K562 (cell line): ENCODE measurements around the gene TNK2. TPM values are rescaled to one million over a fixed set of nuclear protein-coding genes. Genes with fewer than 3 reads are reported as not detected.
"Not testable (repeated sequence)": the region's sequence is repeated elsewhere in the genome, so short reads cannot be mapped to it uniquely, and the experiment has no call there.

Source experiments
- ATAC-seq: fragments of 200-7000 bp; cut with Tn5 transposase; 3 replicates; pipeline ENCODE4 v1.9.1; 2020; ENCODE audit warnings: moderate library complexity
- BruUV-seq: library from RNA; stranded (reverse); fragments of 400-500 nt; replicated peaks from 2 replicates; lab custom pipeline; 2021; lab: Mats Ljungman, UMichigan
- CTCF ChIA-PET: fragments of 300-600 bp; formaldehyde crosslinking; extraction: SDS; loops from one replicate; lab custom pipeline; 2021; ENCODE audit warnings: low intra/inter-chr PET ratio; lab: Yijun Ruan, JAX
- POLR2A ChIA-PET: fragments of 300-600, 350-650 bp; sonication (Branson Sonifier 250); formaldehyde crosslinking; extraction: SDS; loops from one replicate; lab custom pipeline; 2021; ENCODE audit warnings: antibody characterized with exemption, inconsistent platforms; lab: Yijun Ruan, JAX
- DNase-seq, 4 experiments: peaks; one replicate each; pipeline versions ENCODE4 v3.0.0 to v3.0.0-alpha.2; 2011 to 2018; ENCODE audit warnings: low spot score in 3 of 4, mixed read lengths in 3 of 4; ENCODE audit errors: extremely low read depth in 1 of 4
- FAIRE-seq: peaks from 2 replicates; lab custom pipeline; 2011; peaks lifted over from hg19 to GRCh38; lab: Jason Lieb, UNC
- H2AFZ ChIP-seq: 2 replicates; pipeline ENCODE4 v1.6.0; 2011; ENCODE audit warnings: low read depth, low read length, control low read depth, inconsistent platforms
- H3K27ac ChIP-seq: fragments of 200-600 bp; 3 replicates; pipeline ENCODE4 v1.8.0; 2011; ENCODE audit warnings: low read depth, mild to moderate bottlenecking, control low read depth, inconsistent platforms, low read length, moderate library complexity, mixed read lengths; ENCODE audit errors: extremely low read depth
- H3K27me3 ChIP-seq, 2 experiments: fragments of 300-600 bp in 1 of 2; 2 replicates in 1 of 2; 3 replicates in 1 of 2; pipeline versions ENCODE4 v1.6.0 to v1.8.0; 2011; ENCODE audit warnings: inconsistent platforms in 2 of 2, low read length in 2 of 2, mild to moderate bottlenecking in 1 of 2, mixed read lengths in 1 of 2, moderate library complexity in 1 of 2; ENCODE audit not compliant: control insufficient read depth in 2 of 2, insufficient read depth in 2 of 2
- H3K36me3 ChIP-seq: fragments of 300-600 bp; 3 replicates; pipeline ENCODE4 v1.8.0; 2011; ENCODE audit warnings: mild to moderate bottlenecking, low read length, inconsistent platforms; ENCODE audit not compliant: control insufficient read depth, insufficient read depth
- H3K4me1 ChIP-seq, 2 experiments: fragments of 200-600 bp in 1 of 2; replicated peaks in 1 of 2; 2 replicates in 1 of 2; 3 replicates in 1 of 2; pipeline versions ENCODE4 v1.5.1 to v1.8.0; 2011; ENCODE audit warnings: inconsistent platforms in 2 of 2, low read length in 2 of 2, mild to moderate bottlenecking in 1 of 2, mixed read lengths in 1 of 2, moderate library complexity in 1 of 2; ENCODE audit not compliant: control insufficient read depth in 2 of 2, insufficient read depth in 2 of 2
- H3K4me2 ChIP-seq: 2 replicates; pipeline ENCODE4 v1.6.1; 2011; ENCODE audit warnings: low read length, control low read depth, inconsistent platforms, mixed read lengths; ENCODE audit not compliant: insufficient read depth
- H3K4me3 ChIP-seq: fragments of 200-600 bp; sonication (generic), shearing (Covaris generic); 2 replicates; pipeline ENCODE4 v1.5.1; 2016; ENCODE audit warnings: control low read depth, inconsistent platforms
- H3K79me2 ChIP-seq: fragments of 200-600 bp; 3 replicates; pipeline ENCODE4 v1.8.0; 2011; ENCODE audit warnings: low read length, inconsistent platforms; ENCODE audit not compliant: control insufficient read depth, insufficient read depth
- H3K9ac ChIP-seq, 2 experiments: 2 replicates each; pipeline versions ENCODE4 v1.6.0 to v1.6.1; 2011; ENCODE audit warnings: low read depth in 2 of 2, low read length in 2 of 2, control low read depth in 1 of 2, inconsistent platforms in 1 of 2, mild to moderate bottlenecking in 1 of 2, mixed read lengths in 1 of 2; ENCODE audit not compliant: insufficient read depth in 1 of 2
- H3K9me1 ChIP-seq: one replicate; pipeline ENCODE4 v1.6.0; 2011; ENCODE audit warnings: inconsistent platforms, mild to moderate bottlenecking, low read length, moderate library complexity; ENCODE audit not compliant: control insufficient read depth, insufficient read depth
- H3K9me3 ChIP-seq: replicated peaks from 2 replicates; pipeline ENCODE4 v1.5.1; 2011; ENCODE audit warnings: low read depth, low read length, inconsistent platforms; ENCODE audit not compliant: control insufficient read depth, insufficient read depth
- H4K20me1 ChIP-seq: replicated peaks from 2 replicates; pipeline ENCODE4 v1.6.1; 2011; ENCODE audit warnings: low read length, inconsistent platforms, mixed read lengths; ENCODE audit not compliant: control insufficient read depth, insufficient read depth
- CBFA2T2 ChIP-seq: fragments of 450-650 bp; conservative IDR thresholded peaks from 2 replicates; pipeline ENCODE4 v1.6.1; 2017; ENCODE audit warnings: mild to moderate bottlenecking
- EGR1 ChIP-seq: fragments of 450-650 bp; conservative IDR thresholded peaks from 2 replicates; pipeline ENCODE4 v1.6.1; 2017; ENCODE audit warnings: mild to moderate bottlenecking
- MNT ChIP-seq, 2 experiments: fragments of 450-650 bp; conservative IDR thresholded peaks; 2 replicates each; pipeline ENCODE4 v1.6.1; 2017; ENCODE audit warnings: mild to moderate bottlenecking in 2 of 2, moderate library complexity in 2 of 2
- RAD51 ChIP-seq: fragments of 450-650 bp; IDR thresholded peaks from 2 replicates; pipeline ENCODE4 v1.7.1; 2016; ENCODE audit warnings: low read depth, mild to moderate bottlenecking, borderline replicate concordance
- RFX1 ChIP-seq: fragments of 450-650 bp; IDR thresholded peaks from 2 replicates; pipeline ENCODE4 v1.6.1; 2016; ENCODE audit warnings: mild to moderate bottlenecking, moderate library complexity
- USF1 ChIP-seq: sonication (generic); formaldehyde crosslinking; IDR thresholded peaks from 2 replicates; pipeline ENCODE4 v1.9.0; 2022; ENCODE audit warnings: mild to moderate bottlenecking, missing genetic modification reagents
- USF2 ChIP-seq: sonication (generic); formaldehyde crosslinking; IDR thresholded peaks from 2 replicates; pipeline ENCODE4 v1.5.0; 2020; ENCODE audit warnings: missing genetic modification reagents
- WGBS: fragments of 100-300 bp; shearing (Covaris generic); methylation state at CpG from one replicate; pipeline ENCODE4 v1.1.6; 2016; ENCODE audit warnings: low coverage, mixed read lengths; ENCODE audit not compliant: insufficient coverage; ENCODE audit errors: missing lambda C conversion rate; 5-methylcytosine and 5-hydroxymethylcytosine counted together
- in situ Hi-C: fragments of 300-500 bp; cut with MboI; formaldehyde crosslinking; loops from 4 replicates; pipeline ENCODE4 v1.15.0; 2018; ENCODE audit warnings: inconsistent platforms, mixed read lengths
- intact Hi-C: fragments of 100-400 bp; cut with micrococcal nuclease; formaldehyde crosslinking; loops from 2 replicates; pipeline ENCODE4 v1.14.2; 2022
- polyA plus RNA-seq, 8 experiments: library from polyadenylated mRNA; depleted of rRNA in 4 of 8; stranded (reverse) in 5 of 8; unstranded in 3 of 8; fragments of >200 nt; fragmentation: Nextera tagmentation in 2 of 8; fragmentation: Illumina TruSeq in 1 of 8; extraction: Ambion mirVana in 2 of 8; extraction: Trizol in 1 of 8; gene quantifications; 2 replicates each; pipeline versions ENCODE4 v1.2.1 to v1.2.3, GENCODE V29; 2011 to 2014; ENCODE audit warnings: inconsistent platforms in 1 of 8, missing spikeins in 1 of 8
- total RNA-seq, 7 experiments: library from RNA; depleted of rRNA in 6 of 7; stranded (reverse); fragments of >200 nt in 6 of 7; fragmentation: Illumina TruSeq in 2 of 7; extraction: Trizol in 2 of 7; gene quantifications; 2 replicates each; pipeline versions ENCODE4 v1.2.1 to v1.2.3, GENCODE V29; 2011 to 2021; ENCODE audit warnings: low replicate concordance in 1 of 7

The TNK2 gene
- total and polyA plus RNA-seq, 9 of the 15 experiments (the other 6 are each of a cell fraction or from before 2014, with no cell fraction given): 0.03 to 33.8 (median 6.5) TPM

- H3K36me3 ChIP-seq: peaks cover 26% of the 10 kb centered on the region; the same call in 2 of the 3 replicates
- H3K4me1 ChIP-seq, POLR2A ChIA-PET, BruUV-seq, H2AFZ ChIP-seq, H3K27me3 ChIP-seq, H4K20me1 ChIP-seq, H3K9me3 ChIP-seq, H3K9me1 ChIP-seq, ATAC-seq, CTCF ChIA-PET, intact Hi-C loops, FAIRE-seq, DNase-seq: not testable (repeated sequence)
- peak overlapping the region; percentile 46 for H3K4me2 ChIP-seq
- TF ChIP-seq EGR1: 0 out of 2 replicates have a peak, but pooled peaks have one; percentile 21
- peak overlapping the region; percentile 27; the same call in 1 of the 2 replicates for H3K4me3 ChIP-seq
- WGBS: 2% methylated on average over 7 of the region's 10 CpGs
- peak overlapping the region; percentile 38 to 45; a peak in 2 of 4 replicates for H3K9ac ChIP-seq
- in situ Hi-C loops: loop anchor here (5.0 kb wide), 1 partner anchor 315 kb away; no protein-coding TSS in a partner anchor
- peaks cover 22% of the 10 kb centered on the region for H3K79me2 ChIP-seq
- H3K27ac ChIP-seq: peak overlapping the region; percentile 15; the same call in 1 of the 3 replicates
Measured at GRCh38 chr3:195952590-195952989, 44.2 kb upstream of the TNK2 start.

DNA sequence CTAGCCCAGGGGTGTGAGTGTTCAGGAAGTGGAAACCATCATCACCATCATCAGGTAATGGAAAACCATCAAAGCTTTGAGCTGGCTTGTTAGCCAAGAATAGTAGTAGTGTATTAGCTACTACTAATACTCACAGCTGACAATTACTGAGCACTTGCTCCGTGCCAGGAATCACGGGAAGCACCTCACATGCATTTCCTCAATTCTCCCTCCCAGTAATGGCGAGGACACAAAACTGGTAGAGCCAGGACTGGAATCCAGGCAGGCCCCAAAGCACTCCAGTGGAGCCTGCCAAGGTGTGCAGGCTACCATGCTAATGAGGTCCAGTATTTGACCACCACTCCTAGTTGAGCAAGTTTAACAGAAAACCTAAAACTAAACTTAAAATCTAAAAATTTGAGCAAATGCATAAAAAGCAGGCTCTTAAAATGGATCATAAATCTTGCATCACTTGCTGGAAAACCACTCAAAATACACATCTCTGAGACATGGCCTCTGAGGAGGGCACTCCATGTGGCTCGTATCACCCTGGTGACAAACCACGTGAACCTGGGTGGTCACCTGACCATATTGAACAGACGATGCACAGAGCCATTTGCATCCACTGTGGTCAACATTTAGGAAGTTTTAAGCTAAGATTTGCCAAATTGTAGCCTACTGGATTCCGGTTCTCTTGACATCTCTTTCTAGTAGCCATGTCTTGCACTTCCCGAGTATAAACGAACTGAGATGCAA lies 43.3 kb upstream of the TNK2 start:
- BruUV-seq, intact Hi-C loops: not testable (repeated sequence)
- in situ Hi-C loops: loop anchor here (5.0 kb wide), 1 partner anchor 314 kb away; no protein-coding TSS in a partner anchor

More for the DNA sequence above, 43.3 kb upstream of the TNK2 start:
- H3K4me2 ChIP-seq, FAIRE-seq, H2AFZ ChIP-seq, H4K20me1 ChIP-seq, CTCF ChIA-PET, H3K27me3 ChIP-seq, H3K9me3 ChIP-seq, POLR2A ChIA-PET, H3K4me1 ChIP-seq, H3K9me1 ChIP-seq, H3K9ac ChIP-seq, DNase-seq, H3K27ac ChIP-seq, ATAC-seq, H3K4me3 ChIP-seq: not testable (repeated sequence)
- Histone ChIP-seq H3K36me3 (peaks cover 26% of the 10 kb centered on the region; the same call in 2 of the 3 replicates), H3K79me2 (peaks cover 22% of the 10 kb centered on the region)
- WGBS: 59% methylated on average over 7 of the region's 9 CpGs
- peak; percentile 38; the same call in 1 of the 2 replicates for TF ChIP-seq USF1 (CRISPR knock-in tag)
- TF ChIP-seq RAD51: peak; percentile 73
- 0 out of 2 replicates have a peak, but pooled peaks have one; percentile 21 for TF ChIP-seq CBFA2T2
- peak; percentile 48; the same call in 1 of the 2 replicates for TF ChIP-seq RFX1
- TF ChIP-seq MNT (conservative IDR thresholded peaks at IDR 0.05): 0 out of 4 replicates have a peak, but pooled peaks of 1 of the 2 experiments have one; percentile 48
- TF ChIP-seq USF2 (CRISPR knock-in tag): peak; percentile 19; the same call in 1 of the 2 replicates
